ENCODE measurements around the gene MARCHF11.

- peak in 1 of 3 experiments; percentile 17; a peak in 2 of 4 replicates for TF ChIP-seq CTCF (IDR thresholded peaks at IDR 0.05; ENCODE audit: control extremely low read depth in 1 of 3, insufficient read depth in 1 of 3, low read depth in 1 of 3, low read length in 3 of 3)
- no peak for TF ChIP-seq HDAC2 (IDR thresholded peaks at IDR 0.05; ENCODE audit: borderline replicate concordance in 1 of 2, low read depth in 2 of 2, low read length in 2 of 2)
- no peak for TF ChIP-seq EP300 (IDR thresholded peaks at IDR 0.05; ENCODE audit: borderline replicate concordance in 1 of 2, low read depth in 2 of 2, low read length in 2 of 2)
Observed at GRCh38 chr5:16064135-16064893, 115.3 kb downstream of the MARCHF11 start.

Measured in H1 (cell line).